ENCODE measurements around the gene HMGB4.

GRCh38 chr1:33826311-33826710, 37.6 kb upstream of the HMGB4 start:
- TF ChIP-seq EP300 (conservative IDR thresholded peaks at IDR 0.05; ENCODE audit: poor library complexity, severe bottlenecking) (no peak), EZH2 (IDR thresholded peaks at IDR 0.05; ENCODE audit: borderline replicate concordance, insufficient read depth, low read length, poor library complexity, severe bottlenecking) (no peak), SMC3 (conservative IDR thresholded peaks at IDR 0.05; ENCODE audit: poor library complexity) (no peak), POLR2AphosphoS5 (IDR thresholded peaks at IDR 0.05) (no peak)
- TF ChIP-seq, protein P1, sequence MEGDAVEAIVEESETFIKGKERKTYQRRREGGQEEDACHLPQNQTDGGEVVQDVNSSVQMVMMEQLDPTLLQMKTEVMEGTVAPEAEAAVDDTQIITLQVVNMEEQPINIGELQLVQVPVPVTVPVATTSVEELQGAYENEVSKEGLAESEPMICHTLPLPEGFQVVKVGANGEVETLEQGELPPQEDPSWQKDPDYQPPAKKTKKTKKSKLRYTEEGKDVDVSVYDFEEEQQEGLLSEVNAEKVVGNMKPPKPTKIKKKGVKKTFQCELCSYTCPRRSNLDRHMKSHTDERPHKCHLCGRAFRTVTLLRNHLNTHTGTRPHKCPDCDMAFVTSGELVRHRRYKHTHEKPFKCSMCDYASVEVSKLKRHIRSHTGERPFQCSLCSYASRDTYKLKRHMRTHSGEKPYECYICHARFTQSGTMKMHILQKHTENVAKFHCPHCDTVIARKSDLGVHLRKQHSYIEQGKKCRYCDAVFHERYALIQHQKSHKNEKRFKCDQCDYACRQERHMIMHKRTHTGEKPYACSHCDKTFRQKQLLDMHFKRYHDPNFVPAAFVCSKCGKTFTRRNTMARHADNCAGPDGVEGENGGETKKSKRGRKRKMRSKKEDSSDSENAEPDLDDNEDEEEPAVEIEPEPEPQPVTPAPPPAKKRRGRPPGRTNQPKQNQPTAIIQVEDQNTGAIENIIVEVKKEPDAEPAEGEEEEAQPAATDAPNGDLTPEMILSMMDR (IDR thresholded peaks at IDR 0.05; ENCODE audit: poor library complexity, severe bottlenecking): no peak

All from neural cell (in vitro differentiated cells).